T follicular helper cell (primary cell): ENCODE results near the gene CDH5.

Experiments used
- DNase-seq: peaks from one replicate; pipeline ENCODE4 v3.0.0-alpha.2; 2020; ENCODE audit warnings: low read depth

CDH5 gene

GRCh38 chr16:66373667-66374066, 7.2 kb downstream of the CDH5 start:
- DNase-seq = no peak

- DNase-seq = no peak
Measured at GRCh38 chr16:66374176-66374575, 7.7 kb downstream of the CDH5 start.

GRCh38 chr16:66375451-66375850, 9.0 kb downstream of the CDH5 start:
- no peak for DNase-seq

GRCh38 chr16:66376114-66376513, 9.6 kb downstream of the CDH5 start:
- DNase-seq = no peak

- DNase-seq = no peak
Measured at GRCh38 chr16:66376577-66377305, 10.2 kb downstream of the CDH5 start.

- no peak for DNase-seq
Measured at GRCh38 chr16:66377324-66377723, 10.8 kb downstream of the CDH5 start.

GRCh38 chr16:66378741-66379570, 12.5 kb downstream of the CDH5 start:
- DNase-seq = no peak

GRCh38 chr16:66379571-66379941, 13.1 kb downstream of the CDH5 start:
- DNase-seq = no peak

GRCh38 chr16:66380421-66380820, 13.9 kb downstream of the CDH5 start:
- DNase-seq = no peak

- no peak for DNase-seq
Measured at GRCh38 chr16:66381585-66382170, 15.2 kb downstream of the CDH5 start.

GRCh38 chr16:66382171-66382965, 15.9 kb downstream of the CDH5 start:
- no peak for DNase-seq

GRCh38 chr16:66382966-66383299, 16.4 kb downstream of the CDH5 start:
- no peak for DNase-seq

- DNase-seq = no peak
Measured at GRCh38 chr16:66383551-66383950, 17.1 kb downstream of the CDH5 start.

- DNase-seq = no peak
Measured at GRCh38 chr16:66385415-66385814, 18.9 kb downstream of the CDH5 start.

- no peak for DNase-seq
Measured at GRCh38 chr16:66386629-66387622, 20.4 kb downstream of the CDH5 start.

GRCh38 chr16:66387817-66388332, 21.4 kb downstream of the CDH5 start:
- no peak for DNase-seq

GRCh38 chr16:66388350-66389139, 22.1 kb downstream of the CDH5 start:
- DNase-seq = no peak

GRCh38 chr16:66389256-66390176, 23.0 kb downstream of the CDH5 start:
- no peak for DNase-seq
